GM12875 (cell line): ENCODE data around the gene SWAP70.

Source experiments
- H3K4me3 ChIP-seq: one replicate; pipeline ENCODE4 v1.5.1; 2011; ENCODE audit warnings: low read depth, low read length, control low read depth
- CTCF ChIP-seq: IDR thresholded peaks from 2 replicates; pipeline ENCODE4 v1.5.1; 2011; ENCODE audit warnings: low read depth, mild to moderate bottlenecking, control low read depth, inconsistent platforms, low read length, moderate library complexity, borderline replicate concordance; ENCODE audit not compliant: insufficient read depth

Gene SWAP70

DNA sequence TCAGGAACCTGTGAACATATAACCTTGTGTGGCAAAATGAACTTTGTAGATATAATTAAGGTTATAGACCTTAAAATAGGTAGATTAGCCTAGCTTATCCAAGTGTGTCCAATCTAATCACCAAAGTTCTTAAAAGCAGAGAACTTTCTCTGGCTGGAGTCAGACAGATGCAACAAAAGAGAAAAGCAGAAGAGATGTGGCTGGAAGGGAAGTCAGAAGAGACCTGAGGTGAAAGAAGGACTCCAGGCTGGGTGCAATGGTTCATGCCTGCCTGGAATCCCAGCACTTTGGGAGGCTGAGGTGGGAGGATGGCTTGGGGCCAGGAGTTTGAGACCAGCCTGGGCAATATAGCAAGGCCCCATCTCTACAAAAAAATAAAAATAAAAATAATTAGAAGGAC lies 39.4 kb upstream of the SWAP70 start:
- H3K4me3 ChIP-seq = no peak overlapping the region
- TF ChIP-seq CTCF = no peak

DNA sequence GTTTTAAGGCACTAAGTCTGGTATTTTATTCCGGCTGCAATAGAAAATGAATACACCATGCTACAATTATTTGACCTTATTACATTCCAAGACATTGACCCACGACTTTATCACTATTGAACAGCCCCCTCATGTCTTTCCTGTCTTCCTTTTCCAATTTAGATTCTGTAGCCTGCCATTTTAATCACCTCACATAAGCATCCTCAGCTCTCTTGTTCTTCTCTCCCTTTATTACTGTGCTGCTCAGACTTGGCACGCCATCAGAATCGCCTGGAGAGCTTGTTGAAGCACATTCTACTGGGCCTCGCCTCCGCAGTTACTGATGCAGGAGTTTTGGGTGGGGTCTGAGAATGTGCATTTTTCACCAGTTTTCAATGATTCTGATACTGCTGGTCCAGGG lies 38.7 kb upstream of the SWAP70 start:
- no peak for TF ChIP-seq CTCF

GRCh38 chr11:9625728-9626127 lies 38.1 kb upstream of the SWAP70 start:
- no peak overlapping the region for H3K4me3 ChIP-seq
- no peak for TF ChIP-seq CTCF

More for the DNA sequence above, 38.7 kb upstream of the SWAP70 start:
- H3K4me3 ChIP-seq = no peak overlapping the region

DNA sequence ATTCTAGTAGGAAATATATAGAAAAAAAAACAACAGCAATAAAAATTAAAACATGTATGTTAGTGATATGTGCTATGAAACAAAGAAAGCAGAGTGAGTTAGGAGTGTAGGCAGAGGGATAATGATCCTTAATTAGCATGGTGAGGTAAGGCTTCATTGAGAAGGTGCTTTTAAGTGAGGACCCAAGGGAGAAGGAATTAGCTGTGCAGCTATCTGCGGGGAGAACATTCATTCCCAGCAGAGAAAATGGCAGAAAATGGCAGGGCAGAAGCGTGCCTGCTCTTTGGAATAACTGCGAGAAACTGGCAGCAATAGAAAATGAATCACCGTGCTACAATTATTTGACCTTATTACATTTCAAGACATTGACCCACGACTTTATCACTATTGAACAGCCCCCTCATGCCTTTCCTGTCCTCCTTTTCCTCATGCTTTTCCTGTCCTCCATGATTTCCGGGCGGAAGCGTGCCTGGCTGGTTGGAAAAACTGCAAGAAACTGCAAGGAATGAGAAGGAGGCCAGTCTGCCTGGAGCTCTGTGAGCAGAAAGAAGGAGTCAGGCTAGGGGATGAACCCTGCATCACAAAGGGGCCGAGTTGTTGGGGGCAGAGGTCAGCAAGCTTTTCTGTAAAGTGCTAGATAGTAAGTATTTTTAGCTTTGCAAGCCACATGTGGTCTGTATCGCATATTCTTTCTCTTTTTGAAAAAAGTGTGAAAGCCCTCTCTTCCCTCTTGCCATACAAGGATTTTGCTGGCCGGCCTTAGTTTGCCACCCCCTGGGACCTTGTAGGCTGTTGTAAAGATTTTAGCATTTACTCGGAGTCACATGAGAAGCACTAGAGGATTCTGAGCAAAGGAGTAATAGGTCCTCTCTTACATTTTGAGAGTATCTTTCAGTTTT lies 37.1 kb upstream of the SWAP70 start:
- no peak for TF ChIP-seq CTCF
- no peak overlapping the region for H3K4me3 ChIP-seq

DNA sequence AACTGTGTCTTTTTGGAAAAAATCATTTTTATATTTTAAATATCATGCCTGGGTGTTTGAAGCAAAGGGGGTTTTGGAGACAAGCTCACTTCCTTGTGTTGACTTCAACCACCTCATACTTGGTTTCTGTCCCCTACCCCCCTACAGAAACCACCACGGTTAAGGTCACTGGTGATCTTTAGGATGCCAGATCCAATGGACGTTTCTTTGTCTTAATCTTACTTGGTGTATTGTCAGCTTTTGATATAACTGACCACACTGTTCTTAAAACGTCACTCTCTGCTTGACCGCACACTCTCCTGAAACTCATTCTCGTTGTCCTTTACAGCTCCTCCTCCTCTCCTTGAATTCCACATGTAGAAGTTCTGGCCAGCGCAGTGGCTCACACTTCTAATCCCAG lies 34.8 kb upstream of the SWAP70 start:
- TF ChIP-seq CTCF = no peak
- no peak overlapping the region for H3K4me3 ChIP-seq

DNA sequence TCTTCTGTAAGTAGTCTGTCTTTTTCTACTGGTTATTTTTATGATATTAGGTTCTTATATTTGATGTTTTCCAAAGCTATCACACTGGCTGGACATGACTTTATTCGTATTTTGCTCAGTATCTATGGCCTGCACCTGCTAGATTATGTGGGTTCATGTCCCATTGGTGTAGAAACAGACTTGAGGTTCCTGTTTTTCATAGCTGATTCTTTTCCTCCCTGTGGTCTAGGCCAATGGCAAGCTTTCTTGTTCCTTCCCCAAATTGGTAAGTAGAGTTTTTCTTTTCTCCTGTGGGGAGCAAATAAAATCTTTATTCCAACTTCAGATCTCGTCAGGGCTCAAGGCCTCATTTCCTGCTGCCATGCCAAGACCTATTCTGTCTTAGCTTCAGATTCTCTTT lies 30.2 kb upstream of the SWAP70 start:
- TF ChIP-seq CTCF = no peak
- H3K4me3 ChIP-seq = no peak overlapping the region

- TF ChIP-seq CTCF = no peak
- H3K4me3 ChIP-seq = no peak overlapping the region
These were observed 27.2 kb upstream of the SWAP70 start for GRCh38 chr11:9636691-9637090.
